ENCODE data around the gene CDC42SE1.

CDC42SE1 gene

DNA sequence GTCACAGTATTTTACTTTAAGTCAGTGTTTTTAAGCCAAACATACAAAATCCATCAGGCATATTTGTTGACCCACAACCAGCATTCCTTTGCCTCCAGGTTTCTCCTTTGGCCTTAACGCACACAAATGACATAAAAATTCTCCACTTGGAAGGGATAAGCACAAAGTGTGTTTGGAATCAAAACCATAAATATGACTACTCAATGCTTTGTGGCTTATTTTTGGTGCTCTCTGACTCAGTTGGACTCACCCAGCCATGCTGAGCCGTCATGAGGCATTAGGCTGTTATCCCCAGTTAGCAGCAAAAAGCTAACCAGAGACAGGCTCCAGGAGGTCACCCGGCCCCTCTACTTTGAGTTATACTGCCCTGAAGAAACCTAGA is 50.2 kb downstream of the CDC42SE1 start:
- DNase-seq (ENCODE audit: low read depth, low spot score): peak; percentile 60

DNA sequence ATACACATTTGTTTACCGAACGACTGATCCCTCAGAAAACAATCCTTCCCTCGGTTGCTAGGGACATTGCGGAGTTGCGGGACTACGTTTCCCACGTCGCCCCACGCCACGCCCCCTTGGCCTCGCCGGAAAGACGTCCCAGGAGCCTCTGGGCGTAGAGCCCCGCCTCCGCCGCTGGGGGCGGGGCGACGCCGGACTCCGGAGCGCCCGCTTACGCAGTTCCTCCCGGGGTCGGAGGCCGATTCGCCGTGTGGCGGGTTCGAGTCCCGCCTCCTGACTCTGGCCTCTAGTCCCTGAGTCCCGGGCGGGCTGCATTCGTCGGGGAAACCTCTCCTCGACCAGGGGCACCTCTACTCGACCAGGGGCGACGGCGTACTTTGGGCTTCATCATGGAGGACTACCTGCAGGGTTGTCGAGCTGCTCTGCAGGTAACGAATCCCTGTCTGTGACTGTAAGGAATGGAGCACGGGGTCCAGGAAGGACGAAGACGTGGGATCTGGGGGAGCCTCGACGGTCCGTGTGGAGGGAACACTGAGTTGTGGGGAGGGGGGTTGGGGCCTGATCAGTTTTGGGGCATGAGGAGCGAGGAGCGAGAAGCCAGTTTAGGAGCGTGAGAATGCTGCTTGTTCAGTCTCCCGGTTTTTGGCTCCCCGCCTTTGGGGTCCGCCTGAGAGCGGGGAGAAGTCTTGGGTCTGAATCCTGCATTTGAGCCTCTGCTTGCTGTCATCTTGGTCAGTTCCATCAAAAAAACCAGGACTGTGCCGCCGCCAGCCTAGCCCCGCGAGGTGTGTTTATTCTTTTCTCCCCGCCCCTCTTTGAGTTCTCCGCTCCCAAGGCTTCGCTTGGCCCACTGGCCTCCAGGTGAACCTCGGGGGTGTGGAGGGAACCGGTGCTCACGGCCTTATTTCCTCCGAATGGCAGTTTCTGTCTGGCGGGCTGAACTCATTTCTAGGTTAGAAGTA is 50.9 kb downstream of the CDC42SE1 start, which contains the start of gene PRUNE1:
Gene PRUNE1, plus strand, starts transcription at position 206 of the 962 bp plus-strand sequence. Its CDS starts 184 bp downstream, at position 390.
- peak; percentile 99 for DNase-seq (ENCODE audit: low read depth, low spot score)

DNA sequence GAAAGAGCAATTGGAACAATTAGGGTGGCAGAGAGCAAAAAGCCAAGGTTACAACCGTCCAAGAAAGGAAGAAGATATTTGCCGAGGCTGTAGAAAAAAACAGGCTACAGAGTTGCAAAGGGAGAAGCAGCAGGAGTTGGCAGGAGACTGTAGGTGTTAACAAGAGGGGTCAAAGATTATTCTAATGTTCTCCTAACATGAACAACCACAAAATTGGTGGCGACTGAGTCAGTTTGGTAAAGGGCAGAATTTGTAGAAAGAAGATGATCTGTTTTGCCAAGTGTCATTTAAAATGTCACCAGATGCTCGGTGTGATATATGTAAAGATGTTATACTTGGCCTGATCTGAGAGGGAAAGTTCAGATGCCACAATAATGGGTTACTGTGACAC is 51.6 kb downstream of the CDC42SE1 start:
- no peak for DNase-seq (ENCODE audit: low read depth, low spot score)

DNA sequence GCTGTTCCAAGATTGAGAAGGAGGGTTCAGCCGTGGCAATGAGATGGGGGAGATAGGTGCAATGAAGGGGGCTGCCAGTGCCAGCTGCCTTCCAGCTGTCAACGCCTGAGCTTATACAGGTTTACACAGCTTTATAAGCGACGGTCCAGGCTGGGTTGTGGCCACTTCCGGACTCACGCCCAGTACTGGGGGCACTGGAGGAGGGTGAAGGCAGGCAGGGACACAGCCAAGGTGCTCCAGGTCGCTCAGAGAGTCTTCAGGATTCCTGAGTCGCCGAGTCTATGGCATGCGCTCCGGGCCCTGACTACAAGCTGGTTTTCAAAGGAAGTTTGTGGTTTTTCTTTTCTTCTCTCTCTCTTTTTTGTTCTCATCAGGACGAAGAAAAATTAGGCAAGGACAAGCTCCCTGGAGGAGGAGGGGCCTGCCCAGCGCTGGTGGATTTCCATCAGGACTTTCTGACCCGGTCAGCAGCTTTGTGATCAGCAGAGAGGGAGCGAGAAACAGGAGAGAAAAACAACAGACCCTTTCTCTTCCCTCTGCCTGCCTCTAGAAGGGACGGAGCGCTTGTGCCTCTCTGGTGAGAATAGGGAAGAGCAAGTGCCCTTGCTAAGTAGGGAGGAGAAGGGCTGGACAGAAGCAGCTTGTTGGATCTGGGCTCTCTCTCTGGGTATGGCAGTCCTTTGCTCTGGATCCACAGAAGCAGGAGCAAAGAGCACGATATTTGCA is 52.9 kb downstream of the CDC42SE1 start, which contains the start of gene MINDY1:
Gene MINDY1, minus strand, starts transcription at position 576 of the 726 bp plus-strand sequence. CDS start 4,285 bp downstream, outside the sequence.
- DNase-seq (ENCODE audit: low read depth, low spot score): peak; percentile 90

DNA sequence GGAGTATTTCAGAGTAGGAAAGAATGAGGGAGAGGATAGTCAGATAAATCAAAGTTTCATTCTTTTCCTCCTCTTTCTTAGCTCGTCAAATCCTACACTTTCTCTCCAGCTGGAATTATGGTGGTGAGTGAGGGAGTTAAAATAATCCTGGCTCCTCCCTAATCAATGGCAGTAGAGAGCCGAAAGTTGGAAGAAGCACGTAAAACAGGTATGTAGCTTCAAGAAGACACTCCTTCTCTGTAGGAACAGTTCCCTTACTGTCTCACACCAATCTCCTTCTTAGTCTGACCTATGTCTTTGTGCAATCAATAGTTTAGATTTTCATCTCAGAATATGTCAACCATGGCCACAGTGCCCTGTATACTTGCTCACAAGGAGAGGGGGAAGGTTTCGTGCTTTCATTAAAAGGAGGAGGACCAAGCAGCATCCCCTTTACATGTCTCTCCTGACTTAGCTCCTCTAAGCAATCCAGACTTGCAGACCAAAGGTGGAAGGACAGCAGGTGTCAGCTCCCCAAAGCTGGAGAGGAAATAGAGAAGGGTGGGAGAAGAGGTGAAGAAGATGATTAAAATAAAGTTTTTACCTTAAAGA is 53.6 kb downstream of the CDC42SE1 start:
- DNase-seq (ENCODE audit: low read depth, low spot score): peak; percentile 18

DNA sequence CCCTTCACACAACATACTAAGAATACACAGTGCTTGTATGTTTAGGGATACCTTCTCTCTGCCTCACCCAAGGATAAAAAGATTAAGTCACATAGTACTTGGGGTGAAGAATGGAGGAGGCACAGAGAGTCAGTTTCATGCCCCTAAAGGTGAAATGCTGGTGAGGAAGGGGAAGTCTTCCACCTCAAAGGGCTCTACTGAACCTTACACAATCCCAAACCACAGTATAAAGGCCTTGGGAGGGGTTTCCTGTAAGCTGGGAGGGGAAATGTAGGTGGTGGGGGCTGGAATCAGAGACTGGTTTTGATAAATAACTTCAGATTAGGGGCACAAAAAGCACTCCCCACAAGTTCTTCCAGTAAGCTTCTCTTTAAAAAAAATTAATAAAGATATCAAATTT is 56.2 kb downstream of the CDC42SE1 start:
- no peak for DNase-seq (ENCODE audit: low read depth, low spot score)

DNA sequence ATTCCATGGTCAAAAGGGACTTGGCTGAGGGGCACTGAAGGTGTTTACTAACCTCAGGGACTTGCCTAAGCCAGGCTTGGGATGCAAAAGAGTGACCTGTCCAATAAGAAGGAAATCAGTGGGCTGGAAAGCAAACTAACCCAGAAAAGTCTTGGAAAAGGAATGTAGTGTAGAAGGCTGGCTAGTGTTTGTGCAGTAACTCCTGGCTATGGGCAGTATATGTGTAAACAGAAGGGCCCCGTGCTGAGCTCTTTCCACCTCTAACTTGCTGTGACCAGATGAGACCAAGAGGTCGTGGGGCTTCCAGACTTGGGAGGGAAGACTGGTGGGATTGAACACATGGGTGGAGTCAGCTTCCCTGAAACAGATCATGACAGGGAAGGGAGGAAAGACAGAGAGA is 56.8 kb downstream of the CDC42SE1 start:
- DNase-seq (ENCODE audit: low read depth, low spot score): no peak

DNA sequence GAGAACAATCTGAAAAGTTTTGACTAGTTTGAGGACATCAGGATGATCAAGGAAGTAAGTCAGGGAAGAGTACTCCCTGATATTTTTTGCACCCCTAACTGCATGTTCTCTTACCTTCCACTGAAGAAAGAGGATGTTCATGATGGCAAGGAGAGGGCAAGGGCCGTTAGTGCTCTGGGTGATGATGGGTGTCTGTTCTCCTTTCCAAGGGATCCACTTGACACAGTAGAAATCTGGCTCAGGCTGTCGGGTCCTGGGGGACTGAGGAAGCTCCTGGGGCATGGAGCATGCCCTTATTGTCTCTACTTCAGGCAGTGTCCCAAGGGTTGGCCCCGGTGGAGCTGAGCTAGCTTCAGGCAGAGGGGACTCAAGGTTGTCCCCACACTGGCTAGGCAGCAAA is 57.4 kb downstream of the CDC42SE1 start:
- no peak for DNase-seq (ENCODE audit: low read depth, low spot score)

DNA sequence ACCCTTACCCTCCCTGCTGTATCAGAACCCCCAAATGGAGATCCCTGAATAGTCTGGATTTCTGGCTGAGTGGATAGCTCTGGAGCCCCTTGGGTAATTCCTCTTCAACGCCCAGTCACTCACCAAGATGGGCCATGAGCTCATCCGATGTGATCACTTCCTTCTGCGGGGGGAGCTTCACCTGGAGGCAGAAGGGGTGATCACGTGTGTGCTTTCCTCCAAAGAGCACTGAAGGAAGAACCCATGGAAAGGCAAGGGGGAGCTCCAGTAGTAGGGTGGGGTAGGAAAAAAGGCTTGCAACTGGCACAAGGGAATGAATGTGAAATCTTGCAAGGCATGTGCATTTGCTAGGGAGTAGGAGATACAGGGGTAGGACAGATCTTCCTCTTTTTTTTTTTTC is 57.8 kb downstream of the CDC42SE1 start:
- no peak for DNase-seq (ENCODE audit: low read depth, low spot score)
